ENCODE results near the gene NTRK3.

DNA sequence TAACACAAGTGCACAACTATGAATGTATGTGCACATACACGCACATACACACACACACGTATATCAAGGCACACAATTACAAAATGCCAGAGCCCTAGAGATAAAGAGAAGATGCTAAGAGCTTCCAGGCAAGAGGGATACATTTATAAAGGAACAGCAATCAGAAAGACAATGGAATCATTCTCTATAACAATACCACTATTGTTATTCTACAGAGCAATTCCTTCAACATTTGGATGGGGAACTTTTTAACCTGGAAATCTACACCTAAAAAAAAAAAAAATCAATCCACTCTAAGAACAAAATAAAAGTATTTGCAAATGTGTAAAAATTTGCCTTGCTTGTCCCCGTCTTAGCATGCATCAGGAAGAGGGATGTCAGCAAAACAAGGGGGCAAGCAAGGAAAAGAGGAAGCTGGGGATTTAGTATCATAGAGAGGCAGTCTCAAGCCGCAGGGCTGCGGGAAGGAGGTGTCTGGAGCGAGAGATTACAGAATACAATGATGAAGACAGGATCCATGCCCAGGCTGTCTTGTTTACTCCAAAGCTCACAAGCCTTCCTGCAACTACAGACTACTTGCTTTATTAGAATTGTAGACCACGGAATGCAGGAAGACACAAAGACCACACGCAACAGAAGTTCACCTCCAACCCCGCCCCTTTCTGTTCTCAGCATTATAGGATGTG, 220.2 kb downstream of the NTRK3 start:
- no peak for TF ChIP-seq EZH2 (IDR thresholded peaks at IDR 0.05)
- TF ChIP-seq POLR2AphosphoS5 (IDR thresholded peaks at IDR 0.05; ENCODE audit: borderline replicate concordance, low read depth, low read length): no peak

All from SK-N-MC (cell line).